OCI-LY7 (cell line): Measurements from ENCODE around the gene SPATS1.

Experiments
- EZH2phosphoT487 ChIP-seq: fragments of 200-600 bp; sonication (generic); IDR thresholded peaks from 2 replicates; pipeline ENCODE4 v1.6.1; 2018; ENCODE audit warnings: low read depth, borderline replicate concordance, mild to moderate bottlenecking, mixed run types, antibody characterized with exemption, low read length, moderate library complexity, mixed read lengths
- TF ChIP-seq, protein P1 (sequence below): fragments of 200-600 bp; sonication (generic); conservative IDR thresholded peaks from 2 replicates; pipeline ENCODE4 v1.5.1; 2014; ENCODE audit warnings: mild to moderate bottlenecking, antibody characterized with exemption, low read length, moderate library complexity, mixed read lengths

DNA sequence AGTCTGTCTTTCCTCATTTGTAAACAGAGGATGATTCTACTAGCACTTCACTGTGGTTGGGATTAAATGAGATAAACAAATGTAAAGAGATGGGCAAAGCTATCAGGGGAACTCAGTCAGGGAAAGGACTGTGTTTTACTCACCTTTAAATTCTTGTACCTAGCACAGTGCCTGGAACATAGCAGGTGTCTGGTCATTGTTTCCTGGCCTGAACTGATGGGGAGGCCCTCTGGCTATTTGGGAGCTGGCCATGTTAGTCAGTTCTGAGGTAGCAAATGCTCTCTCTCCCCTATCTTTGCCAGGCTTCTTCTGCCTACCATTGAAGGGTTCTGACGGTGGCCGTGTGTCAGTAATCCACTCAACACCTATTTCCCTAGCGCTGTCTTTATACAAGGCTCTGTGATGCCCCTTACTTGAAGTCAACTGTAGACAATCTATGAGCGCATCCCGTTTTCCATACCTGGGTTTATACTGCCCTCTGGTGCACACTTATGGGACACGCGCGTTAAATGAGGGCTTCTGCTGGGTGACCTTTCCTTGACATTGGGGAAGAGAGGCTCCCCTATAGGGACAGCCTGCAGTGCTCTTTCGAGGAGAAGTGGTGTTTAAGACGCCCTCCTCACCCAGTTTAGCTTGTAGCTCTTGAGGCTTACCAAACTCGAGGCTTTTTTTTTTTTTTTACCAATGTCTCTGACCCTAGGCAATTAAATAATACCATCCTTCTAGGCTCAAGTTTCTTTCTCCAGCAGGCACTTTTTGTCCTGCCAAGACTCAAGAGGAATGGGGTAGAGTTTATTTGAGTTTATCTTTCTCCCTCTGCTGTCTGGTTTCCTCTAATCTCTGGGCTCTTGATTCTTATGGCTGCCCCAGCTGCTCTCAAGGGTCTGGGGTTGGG, 4.0 kb upstream of the SPATS1 start:
- TF ChIP-seq EZH2phosphoT487, result no peak
- TF ChIP-seq, protein P1, sequence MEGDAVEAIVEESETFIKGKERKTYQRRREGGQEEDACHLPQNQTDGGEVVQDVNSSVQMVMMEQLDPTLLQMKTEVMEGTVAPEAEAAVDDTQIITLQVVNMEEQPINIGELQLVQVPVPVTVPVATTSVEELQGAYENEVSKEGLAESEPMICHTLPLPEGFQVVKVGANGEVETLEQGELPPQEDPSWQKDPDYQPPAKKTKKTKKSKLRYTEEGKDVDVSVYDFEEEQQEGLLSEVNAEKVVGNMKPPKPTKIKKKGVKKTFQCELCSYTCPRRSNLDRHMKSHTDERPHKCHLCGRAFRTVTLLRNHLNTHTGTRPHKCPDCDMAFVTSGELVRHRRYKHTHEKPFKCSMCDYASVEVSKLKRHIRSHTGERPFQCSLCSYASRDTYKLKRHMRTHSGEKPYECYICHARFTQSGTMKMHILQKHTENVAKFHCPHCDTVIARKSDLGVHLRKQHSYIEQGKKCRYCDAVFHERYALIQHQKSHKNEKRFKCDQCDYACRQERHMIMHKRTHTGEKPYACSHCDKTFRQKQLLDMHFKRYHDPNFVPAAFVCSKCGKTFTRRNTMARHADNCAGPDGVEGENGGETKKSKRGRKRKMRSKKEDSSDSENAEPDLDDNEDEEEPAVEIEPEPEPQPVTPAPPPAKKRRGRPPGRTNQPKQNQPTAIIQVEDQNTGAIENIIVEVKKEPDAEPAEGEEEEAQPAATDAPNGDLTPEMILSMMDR, result peak; percentile 86
